ENCODE data around the gene POU2F2.

- TF ChIP-seq CTCF (conservative IDR thresholded peaks at IDR 0.05) = no peak
- no peak for TF ChIP-seq ZFX (IDR thresholded peaks at IDR 0.05)
Observed at GRCh38 chr19:42140125-42140754, 8.0 kb upstream of the POU2F2 start.

Data from C4-2B (cell line).